Measurements from ENCODE around the gene BRPF3.
A peak's percentile ranks its signal among the peaks of the same experiment; 100 is the strongest.

Gene BRPF3

DNA sequence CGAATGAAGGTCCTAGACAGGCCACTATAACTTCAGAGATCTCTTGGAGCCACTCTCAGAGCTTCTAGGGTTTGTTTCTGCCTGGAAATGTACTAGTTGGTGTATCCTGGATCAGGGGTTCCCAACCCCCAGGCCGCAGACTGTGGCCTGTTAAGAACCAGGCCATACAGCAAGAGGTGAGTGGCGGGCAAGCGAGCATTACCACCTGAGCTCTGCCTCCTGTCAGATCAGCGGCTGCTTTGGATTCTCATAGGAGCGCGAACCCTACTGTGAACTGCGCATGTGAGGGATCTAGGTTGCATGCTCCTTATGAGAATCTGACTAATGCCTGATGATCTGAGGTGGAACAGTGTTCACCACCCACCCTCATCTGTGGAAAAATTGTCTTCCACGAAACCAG, 2.4 kb downstream of the BRPF3 start:
- Histone ChIP-seq H3K9ac (no peak overlapping the region), H3K9me3 (peaks cover 58% of the 10 kb centered on the region), H3K27ac (no peak overlapping the region), H3K4me2 (no peak overlapping the region), H3K4me3 (peak overlapping the region; percentile 22; the same call in 1 of the 2 replicates), H4K20me1 (no peaks in the 10 kb centered on the region), H3K4me1 (peaks cover 49% of the 10 kb centered on the region), H3K27me3 (no peaks in the 10 kb centered on the region), H3K36me3 (peaks cover 56% of the 10 kb centered on the region)
- TF ChIP-seq Cebpa-rat (IDR thresholded peaks at IDR 0.05) = no peak

DNA sequence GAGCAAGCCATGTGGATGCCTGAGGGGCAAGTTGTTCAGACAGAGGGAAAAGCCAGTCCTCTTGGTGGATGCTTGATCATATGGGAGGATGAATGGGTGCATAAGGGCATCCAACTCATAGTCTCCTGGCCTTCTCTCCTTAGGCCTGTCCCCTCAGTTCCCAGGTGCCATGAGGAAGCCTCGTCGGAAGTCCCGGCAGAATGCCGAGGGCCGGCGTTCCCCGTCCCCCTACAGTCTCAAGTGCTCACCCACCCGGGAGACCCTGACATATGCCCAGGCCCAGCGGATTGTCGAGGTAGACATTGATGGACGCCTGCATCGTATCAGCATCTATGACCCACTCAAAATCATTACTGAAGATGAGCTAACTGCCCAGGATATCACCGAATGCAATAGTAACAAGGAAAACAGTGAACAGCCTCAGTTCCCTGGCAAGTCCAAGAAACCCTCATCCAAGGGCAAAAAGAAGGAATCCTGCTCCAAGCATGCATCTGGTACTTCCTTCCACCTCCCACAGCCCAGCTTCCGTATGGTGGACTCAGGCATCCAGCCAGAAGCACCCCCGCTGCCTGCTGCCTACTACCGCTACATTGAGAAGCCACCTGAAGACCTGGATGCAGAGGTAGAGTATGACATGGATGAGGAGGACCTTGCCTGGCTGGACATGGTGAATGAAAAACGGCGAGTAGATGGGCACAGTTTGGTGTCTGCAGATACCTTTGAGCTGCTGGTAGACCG, 3.8 kb downstream of the BRPF3 start:
- H3K4me1 ChIP-seq = peaks cover 54% of the 10 kb centered on the region
- H3K9ac ChIP-seq = no peak overlapping the region
- H4K20me1 ChIP-seq = peaks cover 7% of the 10 kb centered on the region
- no peak overlapping the region for H3K4me3 ChIP-seq
- TF ChIP-seq Cebpa-rat (IDR thresholded peaks at IDR 0.05) = no peak
- no peak overlapping the region for H3K27ac ChIP-seq
- peaks cover 69% of the 10 kb centered on the region for H3K36me3 ChIP-seq
- peaks cover 66% of the 10 kb centered on the region for H3K9me3 ChIP-seq
- no peaks in the 10 kb centered on the region for H3K27me3 ChIP-seq
- H3K4me2 ChIP-seq = peak overlapping the region; percentile 65; the same call in 1 of the 2 replicates

DNA sequence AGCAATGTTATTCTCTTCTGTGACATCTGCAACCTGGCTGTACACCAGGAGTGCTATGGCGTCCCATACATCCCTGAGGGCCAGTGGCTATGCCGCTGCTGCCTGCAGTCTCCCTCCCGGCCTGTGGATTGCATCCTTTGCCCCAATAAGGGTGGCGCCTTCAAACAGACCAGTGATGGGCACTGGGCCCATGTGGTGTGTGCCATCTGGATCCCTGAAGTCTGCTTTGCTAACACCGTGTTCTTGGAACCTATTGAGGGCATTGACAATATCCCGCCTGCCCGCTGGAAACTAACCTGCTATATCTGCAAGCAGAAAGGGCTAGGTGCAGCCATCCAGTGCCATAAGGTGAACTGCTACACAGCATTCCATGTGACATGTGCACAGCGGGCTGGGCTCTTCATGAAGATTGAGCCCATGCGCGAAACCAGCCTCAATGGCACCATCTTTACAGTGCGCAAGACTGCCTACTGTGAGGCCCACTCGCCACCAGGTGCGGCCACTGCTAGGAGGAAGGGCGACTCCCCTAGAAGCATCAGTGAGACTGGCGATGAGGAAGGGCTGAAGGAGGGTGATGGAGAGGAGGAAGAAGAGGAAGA, 4.6 kb downstream of the BRPF3 start:
- H3K9ac ChIP-seq = no peak overlapping the region
- H4K20me1 ChIP-seq = peaks cover 7% of the 10 kb centered on the region
- no peak for TF ChIP-seq Cebpa-rat (IDR thresholded peaks at IDR 0.05)
- H3K4me3 ChIP-seq = peak overlapping the region; percentile 33; the same call in 1 of the 2 replicates
- H3K4me2 ChIP-seq = peak overlapping the region; percentile 65
- no peak overlapping the region for H3K27ac ChIP-seq
- peaks cover 66% of the 10 kb centered on the region for H3K9me3 ChIP-seq
- H3K36me3 ChIP-seq = peaks cover 77% of the 10 kb centered on the region
- no peaks in the 10 kb centered on the region for H3K27me3 ChIP-seq
- peaks cover 47% of the 10 kb centered on the region for H3K4me1 ChIP-seq

DNA sequence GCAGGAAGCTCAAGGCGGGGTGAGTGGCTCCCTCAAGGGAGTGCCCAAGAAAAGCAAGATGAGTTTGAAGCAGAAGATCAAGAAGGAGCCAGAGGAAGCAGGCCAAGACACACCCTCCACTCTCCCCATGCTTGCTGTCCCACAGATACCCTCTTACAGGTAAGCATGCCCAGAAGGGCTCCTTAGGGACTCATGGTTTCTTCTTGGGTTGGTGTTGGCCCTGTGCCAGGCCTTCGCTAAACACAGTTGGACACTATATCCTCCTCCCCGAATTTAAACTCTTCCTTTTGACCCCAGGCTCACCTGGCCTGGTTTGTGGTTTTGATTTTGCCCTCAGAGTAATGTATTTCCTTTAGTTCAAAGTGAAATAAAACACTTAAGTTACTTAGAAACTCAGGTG, 5.1 kb downstream of the BRPF3 start:
- Histone ChIP-seq H3K27me3 (no peaks in the 10 kb centered on the region), H3K9me3 (peaks cover 66% of the 10 kb centered on the region), H3K4me1 (peaks cover 45% of the 10 kb centered on the region), H3K9ac (no peak overlapping the region), H3K4me3 (peak overlapping the region; percentile 33; the same call in 1 of the 2 replicates), H3K36me3 (peaks cover 82% of the 10 kb centered on the region), H3K4me2 (peak overlapping the region; percentile 65), H3K27ac (no peak overlapping the region), H4K20me1 (peaks cover 7% of the 10 kb centered on the region)
- TF ChIP-seq Cebpa-rat (IDR thresholded peaks at IDR 0.05) = no peak

DNA sequence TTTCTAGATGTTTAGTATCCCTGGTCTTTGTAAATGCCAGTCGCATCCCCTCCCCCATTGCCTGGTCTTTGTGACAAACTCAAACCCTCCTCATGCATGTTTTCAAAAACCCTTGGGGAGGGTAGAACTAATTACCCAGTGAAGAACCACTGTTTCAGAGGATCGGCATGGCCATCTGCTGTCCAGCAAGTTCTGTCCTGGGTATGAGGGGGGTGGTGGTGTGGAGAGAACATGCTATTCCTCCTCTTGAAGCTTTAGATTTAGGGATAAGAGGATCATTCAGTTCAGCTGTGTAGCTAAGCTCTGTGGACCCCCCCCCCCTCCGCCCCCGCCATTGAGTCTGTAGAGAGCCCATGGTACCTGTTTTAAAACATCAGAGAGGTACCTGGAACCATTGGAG, 5.6 kb downstream of the BRPF3 start:
- no peak overlapping the region for H3K9ac ChIP-seq
- no peaks in the 10 kb centered on the region for H3K27me3 ChIP-seq
- H3K4me3 ChIP-seq = no peak overlapping the region
- TF ChIP-seq Cebpa-rat (IDR thresholded peaks at IDR 0.05) = no peak
- peak overlapping the region; percentile 65; the same call in 1 of the 2 replicates for H3K4me2 ChIP-seq
- H3K4me1 ChIP-seq = peaks cover 45% of the 10 kb centered on the region
- H3K9me3 ChIP-seq = peaks cover 66% of the 10 kb centered on the region
- H4K20me1 ChIP-seq = peaks cover 7% of the 10 kb centered on the region
- no peak overlapping the region for H3K27ac ChIP-seq
- H3K36me3 ChIP-seq = peaks cover 87% of the 10 kb centered on the region

DNA sequence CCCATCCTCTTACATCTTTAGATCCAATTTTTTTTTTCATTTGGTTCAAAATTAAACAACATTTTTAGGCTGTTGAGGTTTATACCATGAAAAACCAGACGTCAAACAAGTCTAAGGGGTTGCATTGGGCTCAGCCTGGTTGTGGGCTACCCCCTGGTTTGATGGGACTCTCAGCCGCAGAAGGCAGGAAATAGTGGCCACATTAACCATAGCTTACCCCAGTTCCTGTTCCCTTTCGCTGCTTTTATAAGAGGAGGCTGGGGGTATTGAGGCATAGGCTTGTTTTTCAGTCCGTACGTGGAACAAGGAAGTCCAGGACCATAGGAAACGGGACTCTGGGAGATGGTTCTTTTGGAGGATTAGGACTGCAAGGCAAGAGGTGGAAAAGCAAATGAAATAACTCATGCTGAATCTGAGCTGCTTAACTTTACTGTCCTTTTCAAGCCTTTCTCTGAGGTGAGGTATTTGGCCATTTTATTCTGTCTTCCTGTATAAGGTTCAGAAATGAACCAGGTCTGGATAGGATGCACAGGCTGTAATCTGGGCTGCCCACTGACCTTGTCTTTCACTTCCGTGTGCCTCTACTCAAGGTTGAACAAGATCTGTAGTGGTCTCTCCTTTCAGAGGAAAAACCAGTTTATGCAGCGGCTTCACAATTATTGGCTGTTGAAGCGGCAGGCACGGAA, 7.7 kb downstream of the BRPF3 start:
- Histone ChIP-seq H3K36me3 (peaks cover 100% of the 10 kb centered on the region), H3K9me3 (peaks cover 56% of the 10 kb centered on the region), H3K9ac (no peak overlapping the region), H3K4me1 (peaks cover 37% of the 10 kb centered on the region), H3K4me3 (peak overlapping the region; percentile 25; the same call in 1 of the 2 replicates), H3K27ac (no peak overlapping the region), H3K4me2 (peak overlapping the region; percentile 47), H3K27me3 (no peaks in the 10 kb centered on the region), H4K20me1 (peaks cover 7% of the 10 kb centered on the region)
- no peak for TF ChIP-seq Cebpa-rat (IDR thresholded peaks at IDR 0.05)

DNA sequence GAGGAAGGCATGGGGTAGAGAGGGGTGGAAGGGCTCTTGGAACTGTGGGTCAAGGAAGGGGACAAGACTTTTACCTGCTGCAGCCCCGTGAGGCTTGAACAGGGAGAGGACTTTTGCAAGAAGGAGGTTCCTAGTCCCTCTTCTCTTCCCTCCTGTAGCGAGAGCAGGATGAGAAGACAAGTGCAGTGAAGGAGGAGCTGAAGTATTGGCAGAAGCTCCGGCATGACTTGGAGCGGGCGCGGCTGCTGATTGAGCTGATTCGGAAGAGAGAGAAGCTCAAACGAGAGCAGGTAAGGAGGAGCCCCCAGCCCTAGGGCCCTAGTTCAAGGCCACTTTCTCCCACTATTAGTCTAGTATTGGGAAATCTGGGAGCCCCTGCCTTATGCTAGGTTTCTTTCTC, 10.6 kb downstream of the BRPF3 start:
- Histone ChIP-seq H3K4me2 (no peak overlapping the region), H3K36me3 (peaks cover 100% of the 10 kb centered on the region), H3K4me1 (peaks cover 27% of the 10 kb centered on the region), H3K27me3 (no peaks in the 10 kb centered on the region), H3K9ac (no peak overlapping the region), H3K9me3 (peaks cover 26% of the 10 kb centered on the region), H3K27ac (no peak overlapping the region), H3K4me3 (no peak overlapping the region), H4K20me1 (peaks cover 12% of the 10 kb centered on the region)
- TF ChIP-seq Cebpa-rat (IDR thresholded peaks at IDR 0.05) = no peak

DNA sequence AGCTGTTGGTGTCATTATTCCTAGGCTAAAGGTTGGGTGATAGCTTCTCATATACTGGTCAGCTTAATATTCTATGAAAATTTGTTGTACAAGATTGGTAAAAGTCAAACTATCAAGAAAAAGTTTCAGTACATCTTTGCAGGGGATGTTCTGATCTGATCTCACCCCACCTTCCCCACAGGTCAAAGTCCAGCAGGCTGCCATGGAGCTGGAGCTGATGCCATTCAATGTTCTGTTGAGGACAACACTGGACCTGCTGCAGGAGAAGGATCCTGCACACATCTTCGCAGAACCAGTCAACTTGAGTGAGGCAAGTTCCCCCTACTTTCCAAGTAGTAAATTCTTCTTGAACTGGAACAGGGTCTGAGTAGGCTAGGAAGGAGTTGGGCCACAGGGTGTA, 13.1 kb downstream of the BRPF3 start:
- Histone ChIP-seq H3K27ac (no peak overlapping the region), H3K4me3 (no peak overlapping the region), H3K36me3 (peaks cover 100% of the 10 kb centered on the region), H3K4me2 (no peak overlapping the region), H4K20me1 (peaks cover 9% of the 10 kb centered on the region), H3K9ac (no peak overlapping the region), H3K9me3 (peaks cover 3% of the 10 kb centered on the region; the same call in 1 of the 2 replicates), H3K27me3 (no peaks in the 10 kb centered on the region), H3K4me1 (peaks cover 9% of the 10 kb centered on the region)
- no peak for TF ChIP-seq Cebpa-rat (IDR thresholded peaks at IDR 0.05)

DNA sequence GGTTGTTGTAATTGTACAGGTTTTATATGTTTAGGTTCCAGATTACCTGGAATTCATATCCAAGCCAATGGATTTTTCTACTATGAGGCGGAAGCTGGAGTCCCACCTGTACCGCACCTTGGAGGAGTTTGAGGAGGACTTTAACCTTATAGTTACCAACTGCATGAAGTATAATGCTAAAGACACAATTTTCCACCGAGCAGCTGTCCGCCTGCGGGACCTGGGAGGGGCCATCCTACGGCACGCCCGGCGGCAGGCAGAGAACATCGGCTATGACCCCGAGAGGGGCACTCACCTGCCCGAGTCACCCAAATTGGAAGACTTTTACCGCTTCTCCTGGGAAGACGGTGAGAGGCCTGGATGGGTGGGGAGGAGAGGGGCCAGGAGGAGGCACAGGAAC, 13.6 kb downstream of the BRPF3 start:
- no peak overlapping the region for H3K4me3 ChIP-seq
- no peaks in the 10 kb centered on the region for H3K9me3 ChIP-seq
- no peak overlapping the region for H3K27ac ChIP-seq
- no peak overlapping the region for H3K4me2 ChIP-seq
- H4K20me1 ChIP-seq = 0 out of 2 replicates have a peak, but pooled peaks cover 6% of the 10 kb centered on the region
- H3K27me3 ChIP-seq = no peaks in the 10 kb centered on the region
- H3K4me1 ChIP-seq = peaks cover 6% of the 10 kb centered on the region; the same call in 1 of the 2 replicates
- H3K36me3 ChIP-seq = peaks cover 100% of the 10 kb centered on the region
- TF ChIP-seq Cebpa-rat (IDR thresholded peaks at IDR 0.05) = no peak
- no peak overlapping the region for H3K9ac ChIP-seq

Data from BLaER1 (cell line).